Measurements from ENCODE around the gene MTHFSD.

Gene MTHFSD

DNA sequence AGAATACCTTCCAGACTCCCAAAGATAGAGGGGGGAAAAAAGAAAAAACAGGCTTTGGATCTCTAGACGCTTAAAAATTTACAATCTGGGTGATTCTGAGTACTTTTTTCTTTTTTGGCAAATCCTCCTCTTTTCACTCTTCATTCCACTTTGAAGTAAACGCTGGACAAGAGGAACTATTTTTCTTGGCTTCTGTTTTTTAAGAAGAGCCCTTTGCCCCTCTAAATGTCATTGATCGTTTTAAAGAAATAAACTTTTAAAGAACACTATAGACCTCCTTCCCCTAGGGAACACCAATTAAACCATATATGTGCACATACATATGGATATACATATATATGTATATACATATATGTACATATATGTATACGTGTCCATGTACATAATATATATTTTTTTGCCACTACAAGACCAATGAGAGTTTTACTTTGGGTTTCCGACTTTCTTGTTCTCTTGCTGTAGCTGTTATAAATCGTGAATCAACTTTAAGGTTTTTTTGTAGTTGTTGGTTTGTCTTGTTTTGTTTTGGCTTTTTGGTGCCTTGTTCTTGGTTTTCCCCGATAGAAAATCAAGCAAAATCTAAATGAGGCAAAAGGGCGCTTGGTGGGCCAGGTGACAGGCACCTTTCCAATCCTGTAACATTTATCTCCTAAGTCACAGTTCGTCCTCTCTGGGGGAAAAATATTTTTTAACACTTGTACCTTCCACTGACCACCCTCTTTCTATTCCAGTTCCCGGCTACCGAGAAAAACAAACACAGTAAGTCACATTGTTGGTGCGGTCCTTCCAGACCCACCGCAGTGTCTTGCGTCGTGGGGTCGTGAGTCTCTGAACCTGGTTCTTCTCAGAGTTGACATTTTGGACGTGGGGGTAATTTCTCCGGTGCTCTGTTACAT is 40.3 kb downstream of the MTHFSD start:
- no peak for DNase-seq (ENCODE audit: low read depth in 2 of 2)

DNA sequence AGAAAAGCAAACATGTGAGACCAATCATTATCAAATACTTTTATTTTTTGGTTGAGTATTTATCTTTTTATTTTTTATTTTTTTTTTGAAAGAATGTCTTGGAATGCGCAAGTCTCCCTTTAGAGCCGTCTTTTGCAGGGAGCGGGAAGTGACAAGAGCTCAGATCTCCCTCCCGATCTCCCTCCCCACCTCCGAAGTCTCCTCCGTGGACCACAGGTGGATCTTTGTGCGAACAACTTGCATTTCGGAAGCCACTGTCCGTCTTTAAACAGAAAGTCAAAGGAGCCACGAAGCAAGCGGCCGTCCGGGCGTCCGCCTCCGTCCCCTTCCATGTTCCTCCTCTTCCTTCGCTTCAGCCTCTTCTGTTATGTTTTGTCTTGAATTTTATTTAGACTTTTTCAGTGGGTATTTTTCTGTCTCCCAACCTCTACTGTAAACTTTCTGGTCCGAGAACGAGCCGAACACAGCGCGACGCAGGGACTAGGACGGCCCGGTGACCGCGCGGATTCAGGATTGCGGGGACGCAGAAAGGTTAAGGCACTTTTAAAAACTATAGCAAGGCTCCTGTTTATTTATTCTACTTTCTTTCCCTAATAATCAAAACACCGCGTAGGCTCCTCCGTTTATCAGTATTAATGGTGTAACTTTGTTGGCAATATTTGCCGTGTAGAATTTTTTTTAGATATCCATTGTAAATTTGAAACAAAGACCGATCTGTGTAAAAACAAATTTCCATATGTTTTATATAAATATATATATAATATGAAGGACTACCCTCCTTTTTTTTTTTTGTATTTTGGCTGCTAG is 41.4 kb downstream of the MTHFSD start:
- DNase-seq (ENCODE audit: low read depth in 2 of 2): no peak

DNA sequence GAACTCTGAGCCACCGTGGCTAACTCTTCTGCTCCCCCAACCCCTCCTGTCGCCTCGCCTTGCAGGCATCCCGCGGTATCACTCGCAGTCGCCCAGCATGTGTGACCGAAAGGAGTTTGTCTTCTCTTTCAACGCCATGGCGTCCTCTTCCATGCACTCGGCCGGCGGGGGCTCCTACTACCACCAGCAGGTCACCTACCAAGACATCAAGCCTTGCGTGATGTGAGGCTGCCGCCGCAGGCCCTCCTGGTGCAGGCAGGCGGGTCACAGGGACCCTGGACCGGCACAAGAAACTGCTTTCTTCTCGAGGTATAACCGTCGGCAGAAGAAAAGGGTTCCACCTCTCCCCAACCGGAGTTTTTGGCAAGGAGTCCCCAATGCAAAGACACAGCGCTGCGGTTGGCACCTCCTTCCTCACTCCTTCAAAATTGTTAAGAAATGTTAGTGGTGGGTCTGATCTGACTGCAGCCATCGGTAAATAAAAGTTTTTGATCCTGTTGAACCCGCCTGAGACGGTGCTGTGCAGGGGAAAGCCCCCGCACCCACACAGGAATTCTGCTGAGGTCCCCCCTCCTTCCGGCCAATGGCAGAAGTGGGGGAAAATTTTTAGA is 42.1 kb downstream of the MTHFSD start:
- DNase-seq (ENCODE audit: low read depth in 2 of 2): no peak

DNA sequence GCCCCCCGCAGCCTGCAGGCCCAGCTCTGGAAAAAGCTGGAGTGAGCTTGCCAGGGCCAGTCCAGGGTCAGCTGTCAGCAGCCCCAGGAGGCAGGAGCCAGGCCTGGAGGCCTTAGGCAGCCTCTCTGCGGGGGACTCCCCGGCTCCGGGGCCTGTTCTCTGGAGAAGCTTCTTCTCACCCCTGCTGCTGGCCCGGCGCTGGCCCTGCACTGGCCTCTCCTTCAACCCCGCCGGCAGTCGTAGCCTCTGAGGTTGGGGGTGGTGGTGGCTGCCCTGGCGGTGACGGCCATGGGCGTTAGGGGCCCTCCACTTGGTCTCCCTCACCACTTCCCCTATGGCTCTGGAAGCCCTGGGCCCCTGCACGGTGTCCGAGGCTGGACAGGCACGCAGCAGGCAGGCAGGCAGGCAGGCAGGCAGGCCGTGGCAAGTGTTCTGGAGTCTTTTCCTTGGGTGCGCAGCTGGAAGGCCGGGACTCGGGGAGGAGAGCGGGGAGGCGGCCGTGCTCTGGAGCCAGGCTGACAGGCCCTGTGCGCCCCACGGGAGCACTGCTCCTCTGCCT is 42.7 kb downstream of the MTHFSD start:
- no peak for DNase-seq (ENCODE audit: low read depth in 2 of 2)

DNA sequence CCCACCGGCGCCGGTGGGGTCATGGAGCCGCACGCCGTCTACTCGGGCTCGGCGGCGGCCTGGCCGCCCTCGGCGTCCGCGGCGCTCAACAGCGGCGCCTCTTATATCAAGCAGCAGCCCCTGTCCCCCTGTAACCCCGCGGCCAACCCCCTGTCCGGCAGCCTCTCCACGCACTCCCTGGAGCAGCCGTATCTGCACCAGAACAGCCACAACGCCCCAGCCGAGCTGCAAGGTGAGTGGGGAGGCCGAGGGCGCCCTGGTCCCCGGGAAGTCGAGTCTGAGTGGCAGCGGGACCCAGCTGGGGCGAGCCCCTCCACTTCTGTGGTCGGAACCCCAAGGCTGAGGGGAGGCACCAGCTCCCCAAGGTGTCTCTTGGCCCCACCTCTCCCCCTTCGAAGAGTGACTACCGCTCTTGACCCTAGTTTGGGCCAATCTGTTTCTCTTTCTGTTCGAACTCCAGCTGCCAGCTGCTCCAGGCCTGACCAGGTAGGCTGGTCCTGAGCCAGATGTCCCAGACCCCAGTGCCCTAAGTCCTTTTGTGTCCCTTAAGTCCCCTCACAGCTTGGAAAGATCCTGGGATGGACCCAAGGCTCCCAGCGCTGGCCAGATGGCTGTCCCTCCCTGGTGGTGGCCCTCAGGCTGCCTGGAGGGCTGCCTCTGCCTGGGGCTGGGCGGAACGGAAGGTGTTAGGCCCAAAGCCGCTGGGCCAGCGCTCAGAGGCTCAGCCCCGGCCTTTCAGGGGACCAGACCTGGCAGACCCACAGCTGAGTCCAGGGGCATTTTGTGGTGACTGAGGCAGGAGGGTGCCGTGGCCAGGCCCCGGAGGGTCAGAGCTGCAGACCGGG is 43.5 kb downstream of the MTHFSD start:
- no peak for DNase-seq (ENCODE audit: low read depth in 2 of 2)

DNA sequence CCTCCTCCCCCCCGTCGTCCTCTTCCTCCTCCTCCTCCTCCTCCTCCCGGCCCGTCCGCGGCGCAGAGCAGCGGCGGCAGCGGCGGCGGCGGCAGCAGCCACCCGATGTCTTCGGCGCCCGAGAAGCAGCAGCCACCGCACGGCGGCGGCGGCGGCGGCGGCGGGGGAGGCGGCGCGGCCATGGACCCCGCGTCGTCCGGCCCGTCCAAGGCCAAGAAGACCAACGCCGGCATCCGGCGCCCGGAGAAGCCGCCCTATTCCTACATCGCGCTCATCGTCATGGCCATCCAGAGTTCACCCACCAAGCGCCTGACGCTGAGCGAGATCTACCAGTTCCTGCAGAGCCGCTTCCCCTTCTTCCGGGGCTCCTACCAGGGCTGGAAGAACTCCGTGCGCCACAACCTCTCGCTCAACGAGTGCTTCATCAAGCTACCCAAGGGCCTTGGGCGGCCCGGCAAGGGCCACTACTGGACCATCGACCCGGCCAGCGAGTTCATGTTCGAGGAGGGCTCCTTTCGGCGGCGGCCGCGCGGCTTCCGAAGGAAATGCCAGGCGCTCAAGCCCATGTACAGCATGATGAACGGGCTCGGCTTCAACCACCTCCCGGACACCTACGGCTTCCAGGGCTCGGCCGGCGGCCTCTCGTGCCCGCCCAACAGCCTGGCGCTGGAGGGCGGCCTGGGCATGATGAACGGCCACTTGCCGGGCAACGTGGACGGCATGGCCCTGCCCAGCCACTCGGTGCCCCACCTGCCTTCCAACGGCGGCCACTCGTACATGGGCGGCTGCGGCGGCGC is 44.4 kb downstream of the MTHFSD start, which contains the start of gene FOXF1:
Gene FOXF1, plus strand, starts transcription at position 63 of the 797 bp plus-strand sequence. Its CDS starts 43 bp downstream, at position 106.
- no peak for DNase-seq (ENCODE audit: low read depth in 2 of 2)

DNA sequence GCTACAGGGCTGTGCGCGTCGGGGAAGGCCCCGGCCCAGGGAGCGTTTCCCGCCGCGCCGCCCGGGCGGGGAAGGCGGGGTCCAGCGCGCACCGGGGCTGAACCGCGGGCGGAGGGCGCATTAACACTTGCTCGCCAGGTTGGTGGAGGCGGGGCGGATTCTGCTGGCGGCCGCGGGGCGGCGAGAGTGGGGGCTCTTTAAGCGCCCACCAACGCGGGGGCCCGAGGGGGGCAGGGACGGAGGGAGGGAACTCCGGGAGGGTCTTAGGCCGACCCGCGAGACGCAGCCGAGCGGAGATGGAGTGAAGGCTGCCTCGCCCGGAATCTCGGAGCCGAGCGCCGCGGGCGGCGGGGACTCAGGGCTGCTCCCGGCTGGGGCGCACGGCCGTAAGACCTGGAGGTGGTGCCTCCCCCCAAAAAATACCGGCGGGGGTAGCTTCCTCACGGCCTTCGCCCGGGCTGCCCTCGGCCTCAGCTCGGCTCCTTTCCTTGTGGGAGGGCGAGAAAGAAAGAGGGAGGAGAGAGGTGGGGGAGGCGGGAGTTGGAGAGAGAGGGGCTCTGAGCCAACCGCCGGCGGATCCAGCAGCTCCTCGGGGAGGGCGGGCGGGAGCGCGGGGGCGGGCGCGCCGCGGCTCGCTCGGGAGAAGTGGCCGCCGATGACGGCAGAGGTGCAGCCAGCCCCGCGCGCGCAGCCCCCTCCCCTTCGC is 45.1 kb downstream of the MTHFSD start:
- no peak for DNase-seq (ENCODE audit: low read depth in 2 of 2)

DNA sequence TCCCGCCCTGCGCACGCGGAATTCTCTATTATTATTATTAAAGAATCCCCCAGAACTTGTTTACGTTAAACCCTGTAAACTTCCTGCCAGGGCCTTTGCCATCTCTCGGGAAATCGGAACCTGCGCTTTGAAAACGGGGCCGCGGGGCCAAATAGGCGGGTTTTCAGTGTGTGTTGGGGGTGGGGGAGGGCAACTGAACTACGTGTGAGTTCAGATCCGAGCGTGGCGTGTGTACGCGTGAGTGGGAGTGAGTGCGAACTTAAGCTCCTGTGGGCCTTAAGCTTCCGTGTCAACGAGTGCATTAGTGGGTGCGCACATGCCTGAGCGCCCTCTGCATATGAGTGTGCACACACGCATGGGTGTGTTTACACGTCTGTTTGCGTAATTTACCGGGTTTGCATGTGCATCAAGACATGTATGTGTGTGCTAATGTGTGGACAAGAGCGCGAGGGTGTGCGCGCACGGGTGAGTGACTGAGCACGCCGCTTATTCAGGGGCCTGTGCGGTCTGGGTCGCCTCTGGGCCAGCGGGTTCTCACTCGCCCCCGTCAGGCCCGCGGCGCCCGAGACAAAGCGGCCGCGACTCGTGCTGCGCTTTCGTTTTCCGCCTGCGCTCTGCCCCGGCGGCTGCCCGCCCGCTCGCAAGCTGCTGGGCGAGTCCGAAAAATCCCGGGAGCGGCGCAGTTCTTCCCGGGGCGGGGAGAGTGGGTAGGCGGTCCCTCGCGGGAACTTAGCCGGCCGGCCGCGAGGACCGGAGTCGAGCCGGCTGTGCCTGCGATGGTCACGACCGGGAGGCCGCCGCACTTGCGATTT is 45.9 kb downstream of the MTHFSD start:
- no peak for DNase-seq (ENCODE audit: low read depth in 2 of 2)

DNA sequence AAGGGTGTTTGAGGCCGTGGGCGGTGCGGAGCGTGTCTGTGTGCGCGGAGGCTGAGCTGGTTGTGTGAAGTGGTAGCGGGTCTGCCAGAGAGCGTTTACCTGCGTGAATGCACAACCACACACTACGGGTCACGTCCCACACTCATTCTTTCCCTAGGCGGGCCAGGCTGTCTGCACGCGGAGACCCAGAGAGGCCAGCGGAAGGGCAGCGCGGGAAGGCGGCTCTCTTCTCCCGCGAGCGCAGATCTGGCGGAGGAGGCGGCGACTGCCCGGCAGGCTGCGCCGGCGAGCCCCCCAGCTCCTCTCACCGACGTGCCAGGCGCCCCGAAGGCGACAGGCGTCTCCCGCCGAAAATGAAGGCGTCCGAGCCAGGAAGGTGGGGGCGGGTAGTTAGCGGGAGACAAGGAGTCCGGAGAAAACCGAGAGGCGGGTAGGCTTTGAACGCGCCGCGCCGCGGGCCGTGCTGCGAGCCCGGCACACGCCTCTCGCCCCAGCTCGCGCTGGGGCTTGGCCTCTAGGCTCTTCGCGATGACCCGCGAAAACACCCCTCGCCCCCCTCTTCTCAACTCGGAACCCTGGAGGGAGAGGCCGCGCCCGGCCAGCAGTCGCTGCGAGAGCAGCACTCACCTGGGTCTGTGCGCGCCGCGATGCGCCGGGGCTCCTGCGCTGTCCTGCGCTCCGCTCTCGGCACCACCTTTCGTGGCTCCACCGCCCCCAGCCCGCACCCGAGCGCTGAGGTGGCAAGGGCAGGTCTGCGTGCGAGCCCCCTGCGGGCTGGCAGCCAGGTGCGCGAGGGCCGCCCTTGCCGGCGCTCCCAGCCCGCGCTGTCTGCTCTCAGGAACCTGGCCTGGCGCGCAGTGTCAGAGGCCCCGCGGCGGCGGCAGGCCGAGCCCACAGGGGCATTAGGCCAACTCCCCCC is 46.7 kb downstream of the MTHFSD start:
- DNase-seq (ENCODE audit: low read depth in 2 of 2): no peak

DNA sequence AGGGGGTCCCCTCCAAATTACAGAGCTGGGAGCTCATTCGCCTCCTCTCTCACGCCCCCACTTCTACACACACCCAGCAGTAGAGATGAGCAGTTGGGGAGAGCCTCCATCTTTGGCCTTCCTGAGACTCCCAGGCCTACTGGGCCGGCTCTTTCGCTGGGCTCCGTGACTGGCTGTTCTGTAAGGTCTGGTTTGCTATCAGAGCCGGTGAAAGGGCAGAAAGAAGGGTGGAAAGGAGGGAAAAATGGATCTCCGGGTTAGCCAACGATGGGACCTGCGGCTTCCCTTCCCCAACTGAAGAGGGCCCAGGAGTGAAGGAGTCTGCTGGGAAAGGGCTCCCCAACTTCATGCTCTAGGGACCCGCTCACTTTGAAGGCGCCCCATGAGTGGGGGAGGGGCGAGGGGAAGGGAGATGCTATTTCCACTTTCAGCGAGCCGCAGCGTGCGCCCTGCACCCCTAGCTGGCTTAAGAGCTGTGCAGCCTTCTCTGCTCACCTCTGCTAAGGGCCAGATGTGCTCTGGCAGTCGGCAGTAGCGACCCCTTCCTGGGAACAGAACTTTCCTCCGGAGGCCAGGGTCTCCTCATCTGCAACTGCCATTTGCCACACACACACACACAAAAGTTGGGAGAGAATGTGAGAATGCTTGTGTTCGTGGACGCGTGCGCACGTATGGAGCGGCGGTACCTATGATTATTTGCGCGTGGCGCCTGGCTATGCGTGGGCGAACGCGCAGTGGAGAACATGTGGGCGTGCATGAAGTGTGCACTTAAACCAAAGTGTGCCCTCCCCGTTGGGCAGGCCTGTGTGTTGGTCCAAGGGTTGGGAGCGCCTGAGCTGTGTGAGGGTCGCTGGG is 47.6 kb downstream of the MTHFSD start:
- DNase-seq (ENCODE audit: low read depth in 2 of 2): no peak

DNA sequence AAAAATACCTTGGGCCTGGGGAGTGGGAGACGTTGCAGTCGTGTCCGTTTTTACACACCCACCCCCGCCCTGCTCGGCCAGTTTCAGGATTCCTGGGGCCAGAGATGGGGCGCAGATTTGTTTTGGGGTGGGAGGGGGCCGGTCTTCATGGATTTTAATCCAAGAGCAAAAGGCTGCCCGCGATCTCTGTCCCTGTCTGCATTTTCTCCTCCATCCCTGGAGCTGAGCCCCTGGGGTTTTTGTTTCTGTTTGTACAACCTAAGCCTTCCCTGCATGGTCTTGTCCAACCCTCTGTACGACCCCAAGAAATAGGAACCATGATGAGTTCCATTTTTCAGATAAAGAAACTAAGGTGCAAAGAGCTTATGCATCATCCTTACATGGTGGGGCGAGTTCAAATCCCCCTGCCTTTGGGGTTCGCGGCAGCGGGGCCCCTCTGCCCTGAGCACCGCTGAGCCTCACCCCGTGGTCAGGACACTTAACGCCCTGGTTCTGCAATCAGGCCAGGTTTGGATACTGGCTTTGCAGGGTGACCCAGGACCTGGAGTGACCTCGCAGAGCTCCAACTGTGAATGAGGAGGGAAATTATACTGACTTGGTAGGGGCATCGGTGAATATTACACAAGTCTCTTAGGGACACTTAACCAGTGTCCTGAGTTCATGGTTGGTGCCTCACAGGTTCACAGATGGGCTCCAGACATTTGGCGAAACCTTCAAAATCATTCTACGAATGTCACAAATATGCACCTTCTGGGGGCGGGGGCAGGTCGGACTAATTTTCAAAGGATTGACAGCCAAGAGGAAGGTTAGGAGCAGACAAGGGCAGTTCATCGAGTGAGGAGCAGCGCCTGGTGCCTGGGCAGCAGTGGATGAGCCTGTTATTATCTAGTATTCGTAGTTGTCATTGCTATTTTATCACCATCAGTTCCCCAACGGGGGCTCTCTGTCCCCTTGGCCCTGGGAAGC is 48.9 kb downstream of the MTHFSD start:
- DNase-seq (ENCODE audit: low read depth in 2 of 2): no peak

DNA sequence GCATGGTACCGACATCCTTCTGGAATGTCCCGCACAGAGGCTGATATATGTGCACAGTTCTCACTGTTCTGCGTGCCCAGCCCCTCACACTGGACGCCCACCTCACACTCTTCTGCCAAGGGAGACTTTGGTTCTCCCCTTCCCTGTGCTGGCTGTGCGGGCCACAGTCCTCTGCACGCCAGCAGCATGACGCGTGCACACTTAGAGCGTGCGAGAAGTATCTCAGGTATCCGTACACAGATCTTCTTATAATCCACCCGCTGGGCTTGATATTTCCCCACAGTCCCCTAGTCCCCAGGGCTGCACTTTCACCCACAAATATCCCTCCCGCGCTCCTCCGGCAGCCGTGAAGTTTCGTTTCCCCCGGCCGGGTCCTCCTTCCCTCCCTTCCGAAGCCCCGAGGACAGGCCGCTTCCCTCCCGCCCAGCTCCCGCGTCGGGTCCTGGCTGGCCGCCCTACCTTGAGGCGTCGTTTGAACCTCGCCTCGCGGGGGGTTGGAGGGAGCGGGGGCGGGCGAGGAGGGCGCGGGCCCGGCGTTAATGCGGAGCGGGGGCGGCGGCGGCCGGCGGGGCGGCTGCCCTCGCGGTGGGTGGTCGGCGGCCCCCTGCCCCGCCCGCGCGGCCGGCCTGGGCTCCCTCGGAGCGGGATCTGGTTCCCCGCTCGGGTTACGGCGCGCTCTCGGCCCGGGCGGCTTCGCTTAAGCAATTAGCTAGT is 49.7 kb downstream of the MTHFSD start:
- no peak for DNase-seq (ENCODE audit: low read depth in 2 of 2)

DNA sequence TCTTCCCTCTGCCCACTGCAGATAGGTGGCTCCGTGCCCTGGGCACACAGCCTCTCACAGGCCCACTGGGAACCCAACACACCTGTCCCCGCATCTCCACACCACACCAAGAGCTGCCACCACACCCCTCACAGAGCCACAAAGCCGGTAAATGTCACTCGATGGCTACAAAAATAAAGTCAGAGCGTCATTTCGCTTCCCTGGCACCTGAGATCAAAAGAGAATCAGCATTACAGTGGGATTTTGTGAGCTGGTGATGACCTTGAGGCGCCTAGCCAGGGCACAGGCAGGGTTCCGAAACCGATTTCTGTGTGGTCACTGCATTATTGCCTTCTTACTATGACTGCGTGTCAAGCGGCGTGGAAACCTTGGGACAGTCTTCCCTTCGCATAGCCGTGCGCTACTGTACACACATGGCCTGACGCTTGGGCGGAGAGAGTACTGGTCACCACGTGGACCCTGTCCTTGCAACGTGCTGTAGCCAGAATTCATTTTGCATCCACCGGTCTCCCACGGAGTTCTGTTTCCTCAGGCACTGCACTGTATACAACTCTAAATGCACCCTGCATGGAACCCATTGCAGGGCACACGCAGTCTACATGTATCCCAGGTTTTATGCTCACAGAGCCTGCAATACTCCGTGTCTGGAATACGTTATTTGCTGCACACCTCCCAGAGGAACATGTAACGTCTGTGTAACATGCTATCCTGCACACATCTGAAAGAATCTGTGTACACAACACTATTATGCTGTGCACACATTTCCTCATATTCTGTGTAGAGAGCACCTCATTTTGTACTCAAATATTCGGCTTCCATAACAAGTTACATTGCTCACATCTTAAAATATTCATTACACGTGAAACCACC is 50.5 kb downstream of the MTHFSD start:
- no peak for DNase-seq (ENCODE audit: low read depth in 2 of 2)

DNA sequence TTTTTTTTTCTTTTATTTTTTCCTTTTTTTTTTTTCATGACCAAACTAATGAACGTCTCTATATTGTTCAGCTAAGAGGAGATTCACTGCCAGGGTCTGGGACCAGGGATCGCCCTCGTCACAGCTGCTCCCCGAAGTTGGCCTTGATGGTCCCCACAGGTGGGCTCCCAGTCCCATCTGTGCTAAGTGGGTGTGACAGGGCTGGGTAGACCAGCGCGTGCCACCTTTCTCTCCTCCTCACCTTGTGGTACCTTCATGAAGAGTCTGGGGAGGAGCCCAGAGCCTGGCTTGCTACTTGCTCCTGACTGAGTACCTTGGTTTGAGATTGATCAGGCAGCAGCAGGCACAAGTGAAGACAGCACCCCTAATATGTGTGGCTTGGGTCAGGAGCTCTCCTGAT is 51.2 kb downstream of the MTHFSD start:
- DNase-seq (ENCODE audit: low read depth in 2 of 2): no peak
